Measurements from ENCODE around the gene FAT1. TPM values are rescaled to one million over a fixed set of nuclear protein-coding genes. Genes with fewer than 3 reads are reported as not detected.

Gene FAT1
- total RNA-seq, 4 donors from 2014 or later = 2.3 to 9.7 (median 4.8) TPM

DNA sequence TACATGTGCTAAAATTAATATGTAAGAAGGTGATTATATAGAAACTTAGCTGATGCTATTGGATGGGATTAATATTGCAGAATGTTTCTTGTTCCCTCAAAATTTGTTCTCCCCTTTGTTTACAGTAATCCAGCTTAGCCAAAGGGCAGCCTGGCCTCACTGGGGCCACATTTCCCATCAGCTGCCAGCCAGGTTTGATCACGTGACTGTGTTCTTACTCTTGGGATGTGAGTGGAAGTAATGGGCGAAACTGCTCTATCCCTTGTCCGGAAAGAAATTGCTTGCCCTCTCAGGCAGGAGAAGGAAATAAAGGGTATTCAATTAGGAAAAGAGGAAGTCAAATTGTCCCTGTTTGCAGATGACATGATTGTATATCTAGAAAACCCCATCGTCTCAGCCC, 44.1 kb upstream of the FAT1 start:
- Histone ChIP-seq H3K27me3 (no peaks in the 10 kb centered on the region), H3K36me3 (no peaks in the 10 kb centered on the region), H3K9me3 (no peaks in the 10 kb centered on the region), H3K27ac (no peak overlapping the region), H3K4me1 (no peaks in the 10 kb centered on the region), H3K4me3 (no peak overlapping the region)
- ATAC-seq (no peak), DNase-seq (no peak)
- no peak for TF ChIP-seq POLR2A (IDR thresholded peaks at IDR 0.05)
- TF ChIP-seq, protein P1, sequence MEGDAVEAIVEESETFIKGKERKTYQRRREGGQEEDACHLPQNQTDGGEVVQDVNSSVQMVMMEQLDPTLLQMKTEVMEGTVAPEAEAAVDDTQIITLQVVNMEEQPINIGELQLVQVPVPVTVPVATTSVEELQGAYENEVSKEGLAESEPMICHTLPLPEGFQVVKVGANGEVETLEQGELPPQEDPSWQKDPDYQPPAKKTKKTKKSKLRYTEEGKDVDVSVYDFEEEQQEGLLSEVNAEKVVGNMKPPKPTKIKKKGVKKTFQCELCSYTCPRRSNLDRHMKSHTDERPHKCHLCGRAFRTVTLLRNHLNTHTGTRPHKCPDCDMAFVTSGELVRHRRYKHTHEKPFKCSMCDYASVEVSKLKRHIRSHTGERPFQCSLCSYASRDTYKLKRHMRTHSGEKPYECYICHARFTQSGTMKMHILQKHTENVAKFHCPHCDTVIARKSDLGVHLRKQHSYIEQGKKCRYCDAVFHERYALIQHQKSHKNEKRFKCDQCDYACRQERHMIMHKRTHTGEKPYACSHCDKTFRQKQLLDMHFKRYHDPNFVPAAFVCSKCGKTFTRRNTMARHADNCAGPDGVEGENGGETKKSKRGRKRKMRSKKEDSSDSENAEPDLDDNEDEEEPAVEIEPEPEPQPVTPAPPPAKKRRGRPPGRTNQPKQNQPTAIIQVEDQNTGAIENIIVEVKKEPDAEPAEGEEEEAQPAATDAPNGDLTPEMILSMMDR (IDR thresholded peaks at IDR 0.05 in 4 of 5, conservative IDR thresholded peaks at IDR 0.05 in 1 of 5) = no peak
- intact Hi-C loops (cut with DNase I; ENCODE audit: low total_unique reads) (no loop called here), in situ Hi-C loops (cut with MboI; ENCODE audit: low sequenced_read_pairs in 4 of 4) (no loop called here)

DNA sequence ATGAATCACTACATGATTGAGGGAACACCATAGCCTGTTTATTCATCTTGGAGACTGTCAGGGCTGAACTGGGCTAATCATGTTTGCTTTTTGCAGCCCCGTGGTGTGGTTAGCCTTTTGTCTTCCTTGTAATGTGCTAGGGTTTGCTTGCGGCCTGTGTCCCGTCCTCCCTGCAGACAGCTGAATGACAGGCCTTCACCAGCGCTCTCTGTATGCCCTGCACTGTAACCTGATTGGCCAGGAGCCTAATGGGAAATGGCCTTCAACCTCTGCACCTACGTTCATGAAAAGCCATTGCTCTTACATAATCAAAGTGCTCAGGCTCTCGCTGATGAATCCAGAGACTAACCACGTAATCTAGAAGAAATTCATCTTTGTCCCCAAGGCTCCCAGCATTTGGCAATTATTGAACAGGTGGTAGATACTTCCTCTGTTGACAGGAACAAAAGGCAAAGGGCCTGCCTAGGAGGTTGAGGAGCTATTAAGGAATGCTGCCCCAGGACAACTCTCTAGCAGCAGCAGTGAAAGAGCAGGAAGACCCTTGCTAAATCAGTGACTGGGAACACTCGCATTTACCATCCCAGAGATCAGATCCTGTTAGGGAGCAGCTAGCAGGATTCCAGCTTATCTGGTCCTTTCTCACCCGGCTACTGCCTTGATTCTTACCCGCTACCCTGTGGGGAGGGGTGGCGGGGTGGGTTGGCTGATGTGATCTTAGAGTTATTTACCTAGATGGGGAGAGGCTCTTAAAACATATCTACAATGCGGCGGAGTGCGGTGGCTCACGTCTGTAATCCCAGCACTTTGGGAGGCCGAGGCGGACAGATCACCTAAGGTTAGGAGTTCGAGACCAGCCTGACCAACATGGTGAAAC, 42.3 kb upstream of the FAT1 start:
- H3K27me3 ChIP-seq = no peaks in the 10 kb centered on the region
- DNase-seq (no peak), ATAC-seq (no peak)
- H3K9me3 ChIP-seq = no peaks in the 10 kb centered on the region
- H3K4me1 ChIP-seq = no peaks in the 10 kb centered on the region
- no peak for TF ChIP-seq POLR2A (IDR thresholded peaks at IDR 0.05)
- TF ChIP-seq, protein P1 (IDR thresholded peaks at IDR 0.05 in 4 of 5, conservative IDR thresholded peaks at IDR 0.05 in 1 of 5) = no peak
- no peak overlapping the region for H3K4me3 ChIP-seq
- in situ Hi-C loops (cut with MboI; ENCODE audit: low sequenced_read_pairs in 4 of 4) (no loop called here), intact Hi-C loops (cut with DNase I; ENCODE audit: low total_unique reads) (no loop called here)
- no peaks in the 10 kb centered on the region for H3K36me3 ChIP-seq
- H3K27ac ChIP-seq = no peak overlapping the region

DNA sequence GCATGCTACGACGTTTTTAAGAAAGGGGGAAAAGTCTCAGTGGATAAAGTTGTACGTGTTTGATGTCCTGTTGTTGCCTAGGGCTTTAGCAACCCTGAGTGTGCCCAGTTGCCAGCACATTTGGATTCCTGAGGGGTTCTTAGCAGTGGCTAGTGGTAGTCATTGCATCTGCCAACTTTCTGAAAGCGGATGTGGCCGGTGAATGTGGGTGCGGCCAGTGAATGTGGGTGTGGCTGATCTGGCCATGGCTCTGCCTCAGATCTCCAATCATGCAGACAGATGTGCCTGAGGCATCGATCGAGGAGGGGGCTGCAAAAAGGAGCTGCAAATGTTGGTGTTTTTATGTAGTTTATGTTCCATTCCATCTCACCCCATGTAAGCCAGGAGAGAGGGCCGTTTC, 41.5 kb upstream of the FAT1 start:
- DNase-seq = no peak

DNA sequence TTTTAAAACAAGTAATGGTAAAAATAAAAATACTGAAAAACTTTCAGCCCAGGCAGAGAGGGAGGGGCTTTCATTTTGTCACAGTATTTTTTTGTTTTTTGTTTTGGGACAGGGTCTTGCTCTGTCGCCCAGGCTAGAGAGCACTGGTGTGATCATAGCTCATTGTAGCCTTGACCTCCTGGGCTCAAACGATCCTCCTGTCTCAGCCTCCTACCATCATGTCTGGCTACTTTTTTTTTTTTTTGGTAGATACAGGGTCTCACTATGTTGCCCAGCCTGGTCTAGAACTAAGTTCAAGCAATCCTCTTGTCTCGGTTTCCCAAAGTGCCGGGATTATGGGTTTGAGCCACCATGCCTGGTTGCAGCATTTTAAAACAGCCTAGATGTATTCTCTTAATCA, 40.8 kb upstream of the FAT1 start:
- ATAC-seq (no peak), DNase-seq (no peak)
- intact Hi-C loops (cut with DNase I; ENCODE audit: low total_unique reads) (no loop called here), in situ Hi-C loops (cut with MboI; ENCODE audit: low sequenced_read_pairs in 4 of 4) (no loop called here)
- H3K4me1 ChIP-seq = no peaks in the 10 kb centered on the region
- H3K36me3 ChIP-seq = no peaks in the 10 kb centered on the region
- no peak overlapping the region for H3K27ac ChIP-seq
- no peaks in the 10 kb centered on the region for H3K27me3 ChIP-seq
- no peak overlapping the region for H3K4me3 ChIP-seq
- TF ChIP-seq POLR2A (IDR thresholded peaks at IDR 0.05) = no peak
- TF ChIP-seq, protein P1 (IDR thresholded peaks at IDR 0.05 in 4 of 5, conservative IDR thresholded peaks at IDR 0.05 in 1 of 5) = no peak
- no peaks in the 10 kb centered on the region for H3K9me3 ChIP-seq

More for the DNA sequence above, 41.5 kb upstream of the FAT1 start:
- no peak for ATAC-seq
- no peak overlapping the region for H3K4me3 ChIP-seq
- no peak overlapping the region for H3K27ac ChIP-seq
- TF ChIP-seq, protein P1 (IDR thresholded peaks at IDR 0.05 in 4 of 5, conservative IDR thresholded peaks at IDR 0.05 in 1 of 5) = no peak
- TF ChIP-seq POLR2A (IDR thresholded peaks at IDR 0.05) = no peak
- no peaks in the 10 kb centered on the region for H3K36me3 ChIP-seq
- no peaks in the 10 kb centered on the region for H3K27me3 ChIP-seq
- intact Hi-C loops (cut with DNase I; ENCODE audit: low total_unique reads) = no loop called here
- H3K4me1 ChIP-seq = no peaks in the 10 kb centered on the region
- in situ Hi-C loops (cut with MboI; ENCODE audit: low sequenced_read_pairs in 4 of 4) = no loop called here
- no peaks in the 10 kb centered on the region for H3K9me3 ChIP-seq

All from gastrocnemius medialis (tissue), 4 donors.